ENCODE measurements around the gene USF2.

USF2 gene

GRCh38 chr19:35328851-35329285 is 60.1 kb downstream of the USF2 start, which contains the start of gene CD22:
TSS of gene CD22 (plus strand) at chr19:35329187. CDS start at chr19:35332041, 2,854 bp downstream.
- peak in 1 of 2 donors; percentile 66 for DNase-seq

- no peak for DNase-seq
Observed at GRCh38 chr19:35329323-35329722, 60.6 kb downstream of the USF2 start.
